GM21737 (cell line): Measurements from ENCODE around the gene PARD3B.

ENCODE experiments used
- ATAC-seq: cut with Tn5 transposase; IDR thresholded peaks from one replicate; pipeline ENCODE4 v1.9.1; 2021; ENCODE audit warnings: mild to moderate bottlenecking, moderate library complexity; ENCODE audit not compliant: unreplicated experiment

The PARD3B gene

GRCh38 chr2:205290299-205290698 is 745.0 kb downstream of the PARD3B start:
- ATAC-seq = no peak

- no peak for ATAC-seq
Observed at GRCh38 chr2:205292665-205293295, 747.5 kb downstream of the PARD3B start.

GRCh38 chr2:205293559-205293958 is 748.3 kb downstream of the PARD3B start:
- ATAC-seq = no peak

- no peak for ATAC-seq
Observed at GRCh38 chr2:205296959-205297358, 751.7 kb downstream of the PARD3B start.

- no peak for ATAC-seq
Observed at GRCh38 chr2:205297368-205297767, 752.1 kb downstream of the PARD3B start.

- ATAC-seq = no peak
Observed at GRCh38 chr2:205297846-205298245, 752.6 kb downstream of the PARD3B start.

- no peak for ATAC-seq
Observed at GRCh38 chr2:205311201-205311600, 765.9 kb downstream of the PARD3B start.

GRCh38 chr2:205321231-205321630 is 776.0 kb downstream of the PARD3B start:
- no peak for ATAC-seq

GRCh38 chr2:205323929-205324328 is 778.7 kb downstream of the PARD3B start:
- peak; percentile 31 for ATAC-seq

GRCh38 chr2:205324355-205324754 is 779.1 kb downstream of the PARD3B start:
- ATAC-seq = peak; percentile 70

- ATAC-seq = no peak
Observed at GRCh38 chr2:205333351-205333750, 788.1 kb downstream of the PARD3B start.

- no peak for ATAC-seq
Observed at GRCh38 chr2:205337274-205337673, 792.0 kb downstream of the PARD3B start.

- no peak for ATAC-seq
Observed at GRCh38 chr2:205338156-205338555, 792.9 kb downstream of the PARD3B start.

- no peak for ATAC-seq
Observed at GRCh38 chr2:205343103-205343502, 797.8 kb downstream of the PARD3B start.

- no peak for ATAC-seq
Observed at GRCh38 chr2:205346649-205347048, 801.4 kb downstream of the PARD3B start.

- no peak for ATAC-seq
Observed at GRCh38 chr2:205347899-205348298, 802.6 kb downstream of the PARD3B start.

GRCh38 chr2:205352094-205352493 is 806.8 kb downstream of the PARD3B start:
- no peak for ATAC-seq

- ATAC-seq = no peak
Observed at GRCh38 chr2:205352593-205352992, 807.3 kb downstream of the PARD3B start.

GRCh38 chr2:205357732-205358131 is 812.5 kb downstream of the PARD3B start:
- no peak for ATAC-seq

GRCh38 chr2:205358351-205358815 is 813.1 kb downstream of the PARD3B start:
- no peak for ATAC-seq

- no peak for ATAC-seq
Observed at GRCh38 chr2:205361272-205361671, 816.0 kb downstream of the PARD3B start.

GRCh38 chr2:205361970-205362369 is 816.7 kb downstream of the PARD3B start:
- no peak for ATAC-seq

- no peak for ATAC-seq
Observed at GRCh38 chr2:205364261-205364660, 819.0 kb downstream of the PARD3B start.
